Fibroblast of mammary gland (primary cell): ENCODE data around the gene PFKP.

Experiments
- DNase-seq: peaks from one replicate; pipeline ENCODE4 v3.0.0-alpha.2; 2010; ENCODE audit warnings: low read depth
- H3K4me3 ChIP-seq: 2 replicates; pipeline ENCODE4 v1.5.1; 2011; ENCODE audit warnings: low read depth, mild to moderate bottlenecking, low read length, moderate library complexity; ENCODE audit not compliant: control insufficient read depth
- TF ChIP-seq, protein P1 (sequence below): conservative IDR thresholded peaks from 2 replicates; pipeline ENCODE4 v1.5.1; 2011; ENCODE audit warnings: low read depth, low read length, inconsistent platforms; ENCODE audit not compliant: control insufficient read depth, insufficient read depth

Gene PFKP

GRCh38 chr10:3090388-3090787 is 23.0 kb downstream of the PFKP start:
- no peak overlapping the region for H3K4me3 ChIP-seq
- TF ChIP-seq, protein P1, sequence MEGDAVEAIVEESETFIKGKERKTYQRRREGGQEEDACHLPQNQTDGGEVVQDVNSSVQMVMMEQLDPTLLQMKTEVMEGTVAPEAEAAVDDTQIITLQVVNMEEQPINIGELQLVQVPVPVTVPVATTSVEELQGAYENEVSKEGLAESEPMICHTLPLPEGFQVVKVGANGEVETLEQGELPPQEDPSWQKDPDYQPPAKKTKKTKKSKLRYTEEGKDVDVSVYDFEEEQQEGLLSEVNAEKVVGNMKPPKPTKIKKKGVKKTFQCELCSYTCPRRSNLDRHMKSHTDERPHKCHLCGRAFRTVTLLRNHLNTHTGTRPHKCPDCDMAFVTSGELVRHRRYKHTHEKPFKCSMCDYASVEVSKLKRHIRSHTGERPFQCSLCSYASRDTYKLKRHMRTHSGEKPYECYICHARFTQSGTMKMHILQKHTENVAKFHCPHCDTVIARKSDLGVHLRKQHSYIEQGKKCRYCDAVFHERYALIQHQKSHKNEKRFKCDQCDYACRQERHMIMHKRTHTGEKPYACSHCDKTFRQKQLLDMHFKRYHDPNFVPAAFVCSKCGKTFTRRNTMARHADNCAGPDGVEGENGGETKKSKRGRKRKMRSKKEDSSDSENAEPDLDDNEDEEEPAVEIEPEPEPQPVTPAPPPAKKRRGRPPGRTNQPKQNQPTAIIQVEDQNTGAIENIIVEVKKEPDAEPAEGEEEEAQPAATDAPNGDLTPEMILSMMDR = no peak

GRCh38 chr10:3090914-3091787 is 23.8 kb downstream of the PFKP start:
- H3K4me3 ChIP-seq = no peak overlapping the region
- peak; percentile 94 for DNase-seq
- TF ChIP-seq, protein P1 = no peak

More at GRCh38 chr10:3090388-3090787, 23.0 kb downstream of the PFKP start:
- DNase-seq = no peak

- no peak overlapping the region for H3K4me3 ChIP-seq
- TF ChIP-seq, protein P1 = no peak
Measured at GRCh38 chr10:3091921-3092320, 24.6 kb downstream of the PFKP start.

GRCh38 chr10:3093996-3094395 is 26.6 kb downstream of the PFKP start:
- DNase-seq = no peak
- H3K4me3 ChIP-seq = no peak overlapping the region
- TF ChIP-seq, protein P1 = no peak

More at GRCh38 chr10:3091921-3092320, 24.6 kb downstream of the PFKP start:
- no peak for DNase-seq

DNA sequence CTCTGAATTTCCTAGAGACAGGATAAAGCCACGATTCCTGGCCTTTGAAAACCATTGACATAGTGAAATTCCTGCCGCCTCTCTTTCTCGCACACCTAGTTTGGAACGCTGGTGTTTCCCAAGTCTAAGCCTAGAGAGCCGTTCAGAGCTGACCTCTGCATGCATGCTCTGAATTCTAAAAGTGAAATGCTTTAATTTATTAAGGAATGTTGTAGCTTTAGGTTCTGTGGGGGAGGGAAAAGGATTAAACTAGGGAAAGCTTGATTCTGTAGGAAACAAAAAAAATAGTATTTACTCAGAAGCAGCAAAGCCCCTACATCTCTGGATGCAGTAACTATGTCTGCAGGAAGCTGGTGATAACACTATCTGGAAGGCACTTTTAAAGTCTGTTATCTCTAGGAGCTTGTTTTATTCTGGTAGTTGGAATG is 27.3 kb downstream of the PFKP start:
- peak overlapping the region; percentile 13 for H3K4me3 ChIP-seq
- TF ChIP-seq, protein P1 = no peak
- no peak for DNase-seq

DNA sequence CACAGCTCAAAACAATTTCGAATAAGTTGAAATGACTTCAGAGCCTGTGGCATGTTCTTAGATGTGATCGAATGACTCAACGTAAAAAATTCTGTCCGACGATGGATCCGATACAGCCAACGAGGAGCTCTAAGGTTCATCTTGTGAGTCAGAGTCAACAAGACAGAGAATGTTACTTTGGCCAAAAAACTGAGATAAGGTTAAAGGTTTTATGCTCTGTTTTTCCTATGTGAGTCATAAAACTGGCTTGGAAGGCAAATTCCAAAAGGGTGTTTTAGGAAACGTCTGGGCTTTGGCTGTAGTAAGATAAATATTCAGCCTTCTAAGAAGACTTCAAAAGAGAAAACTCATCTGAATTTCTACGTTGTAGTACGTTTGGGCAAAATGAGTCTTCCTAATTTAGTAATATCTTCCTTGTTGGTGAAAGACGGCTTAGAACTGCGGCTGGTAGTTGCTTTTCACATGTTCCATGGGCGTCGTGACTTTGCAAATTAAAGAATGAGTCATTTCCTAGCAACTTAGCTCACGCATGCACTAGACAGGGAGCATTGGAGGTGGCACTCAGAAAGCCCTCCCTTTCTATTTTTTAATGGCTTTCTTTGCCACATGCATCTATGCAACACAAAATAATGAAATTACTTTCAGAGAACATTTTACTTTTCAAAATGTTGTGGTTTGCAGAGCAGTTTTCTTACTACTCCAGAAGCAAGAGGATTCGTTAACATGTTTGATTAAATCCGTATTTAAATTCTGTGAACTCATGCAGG is 28.2 kb downstream of the PFKP start:
- H3K4me3 ChIP-seq = peak overlapping the region; percentile 17
- TF ChIP-seq, protein P1 = no peak
- DNase-seq = peak; percentile 100
